Omental fat pad (tissue), 4 donors: ENCODE results near the gene PTK6. TPM values are rescaled to one million over a fixed set of nuclear protein-coding genes. Genes with fewer than 3 reads are reported as not detected.
"Not testable (repeated sequence)": the region's sequence is repeated elsewhere in the genome, so short reads cannot be mapped to it uniquely, and the experiment has no call there.

ENCODE experiments used
- ATAC-seq: fragments of 150-250 bp; one replicate; pipeline ENCODE4 v1.9.1; 2016; ENCODE audit warnings: mild to moderate bottlenecking, moderate library complexity; ENCODE audit not compliant: low FRiP score
- DNase-seq: peaks from one replicate; pipeline ENCODE4 v3.0.0-alpha.2; 2019; ENCODE audit warnings: low spot score
- CTCF ChIP-seq, 3 donors: fragments of 450-650 bp; IDR thresholded peaks; one replicate each; pipeline ENCODE4 v1.5.1; 2016 to 2017; ENCODE audit warnings: antibody characterized with exemption in 3 of 3, mild to moderate bottlenecking in 3 of 3, moderate library complexity in 2 of 3
- total RNA-seq, 4 donors: library from RNA; depleted of rRNA; stranded (reverse); fragments of >200 nt; gene quantifications; one replicate each; pipeline ENCODE4 v1.1.0, GENCODE V29; 2016

Gene PTK6
- total RNA-seq, 4 donors from 2014 or later = 0.12 to 0.63 (median 0.28) TPM; not detected in 1

- TF ChIP-seq CTCF (IDR thresholded peaks at IDR 0.05) = no peak
- no peak for ATAC-seq
- DNase-seq = no peak
Observed at GRCh38 chr20:63572788-63573646, 35.8 kb upstream of the PTK6 start.

GRCh38 chr20:63572071-63572787 is 35.1 kb upstream of the PTK6 start:
- ATAC-seq (no peak), DNase-seq (no peak)
- TF ChIP-seq CTCF (IDR thresholded peaks at IDR 0.05) = no peak

- not testable (repeated sequence) for ATAC-seq, DNase-seq
Observed at GRCh38 chr20:63571087-63571478, 33.9 kb upstream of the PTK6 start.

- DNase-seq = no peak
- TF ChIP-seq CTCF (IDR thresholded peaks at IDR 0.05) = no peak
- no peak for ATAC-seq
Observed at GRCh38 chr20:63570281-63571086, 33.3 kb upstream of the PTK6 start.

GRCh38 chr20:63568986-63569949 is 32.1 kb upstream of the PTK6 start:
- no peak for ATAC-seq
- TF ChIP-seq CTCF (IDR thresholded peaks at IDR 0.05) = no peak
- DNase-seq = no peak

GRCh38 chr20:63568170-63568981 is 31.2 kb upstream of the PTK6 start:
- no peak for TF ChIP-seq CTCF (IDR thresholded peaks at IDR 0.05)
- no peak for ATAC-seq

More at GRCh38 chr20:63568170-63568981, 31.2 kb upstream of the PTK6 start:
- no peak for DNase-seq
